ENCODE results near the gene SLC6A9.
A peak's percentile ranks its signal among the peaks of the same experiment; 100 is the strongest.

SLC6A9 gene

GRCh38 chr1:43969746-43970466 is 61.4 kb downstream of the SLC6A9 start, which contains the start of gene DPH2:
Gene DPH2, plus strand, starts transcription at chr1:43970010. Its CDS starts 166 bp downstream, at chr1:43970176.
- peak; percentile 92 to 97 for DNase-seq (ENCODE audit: low read depth in 2 of 2)

GRCh38 chr1:43969416-43969745 is 61.9 kb downstream of the SLC6A9 start:
- no peak for DNase-seq (ENCODE audit: low read depth in 2 of 2)

- no peak for DNase-seq (ENCODE audit: low read depth in 2 of 2)
Measured at GRCh38 chr1:43968348-43968948, 62.8 kb downstream of the SLC6A9 start.

GRCh38 chr1:43965316-43965715 is 65.9 kb downstream of the SLC6A9 start:
- no peak for DNase-seq (ENCODE audit: low read depth in 2 of 2)

GRCh38 chr1:43963890-43964289 is 67.4 kb downstream of the SLC6A9 start:
- DNase-seq (ENCODE audit: low read depth in 2 of 2) = no peak

- no peak for DNase-seq (ENCODE audit: low read depth in 2 of 2)
Measured at GRCh38 chr1:43963006-43963405, 68.3 kb downstream of the SLC6A9 start.

GRCh38 chr1:43962324-43962723 is 68.9 kb downstream of the SLC6A9 start:
- no peak for DNase-seq (ENCODE audit: low read depth in 2 of 2)

GRCh38 chr1:43961692-43962091 is 69.6 kb downstream of the SLC6A9 start:
- DNase-seq (ENCODE audit: low read depth in 2 of 2) = no peak

- no peak for DNase-seq (ENCODE audit: low read depth in 2 of 2)
Measured at GRCh38 chr1:43960798-43961197, 70.5 kb downstream of the SLC6A9 start.

GRCh38 chr1:43958351-43959255 is 72.7 kb downstream of the SLC6A9 start:
- no peak for DNase-seq (ENCODE audit: low read depth in 2 of 2)

GRCh38 chr1:43957407-43958040 is 73.7 kb downstream of the SLC6A9 start:
- no peak for DNase-seq (ENCODE audit: low read depth in 2 of 2)

GRCh38 chr1:43956234-43956633 is 75.0 kb downstream of the SLC6A9 start:
- no peak for DNase-seq (ENCODE audit: low read depth in 2 of 2)

- DNase-seq (ENCODE audit: low read depth in 2 of 2) = no peak
Measured at GRCh38 chr1:43954036-43954435, 77.2 kb downstream of the SLC6A9 start.

- no peak for DNase-seq (ENCODE audit: low read depth in 2 of 2)
Measured at GRCh38 chr1:43953361-43953760, 77.9 kb downstream of the SLC6A9 start.

GRCh38 chr1:43952731-43953346 is 78.4 kb downstream of the SLC6A9 start:
- no peak for DNase-seq (ENCODE audit: low read depth in 2 of 2)

- no peak for DNase-seq (ENCODE audit: low read depth in 2 of 2)
Measured at GRCh38 chr1:43951021-43951985, 80.0 kb downstream of the SLC6A9 start.

GRCh38 chr1:43949678-43950077 is 81.6 kb downstream of the SLC6A9 start:
- DNase-seq (ENCODE audit: low read depth in 2 of 2) = no peak

GRCh38 chr1:43947874-43948437 is 83.3 kb downstream of the SLC6A9 start:
- no peak for DNase-seq (ENCODE audit: low read depth in 2 of 2)

GRCh38 chr1:43947061-43947873 is 84.0 kb downstream of the SLC6A9 start:
- DNase-seq (ENCODE audit: low read depth in 2 of 2) = no peak
